VCaP (cell line): ENCODE measurements around the gene N4BP3.

ENCODE experiments used
- H3K27ac ChIP-seq: fragments of 450-650 bp; 2 replicates; pipeline ENCODE4 v1.5.1; 2017
- TF ChIP-seq, protein P1 (sequence below): fragments of 450-650 bp; conservative IDR thresholded peaks from 2 replicates; pipeline ENCODE4 v1.5.1; 2017; ENCODE audit warnings: mild to moderate bottlenecking, moderate library complexity

The N4BP3 gene

DNA sequence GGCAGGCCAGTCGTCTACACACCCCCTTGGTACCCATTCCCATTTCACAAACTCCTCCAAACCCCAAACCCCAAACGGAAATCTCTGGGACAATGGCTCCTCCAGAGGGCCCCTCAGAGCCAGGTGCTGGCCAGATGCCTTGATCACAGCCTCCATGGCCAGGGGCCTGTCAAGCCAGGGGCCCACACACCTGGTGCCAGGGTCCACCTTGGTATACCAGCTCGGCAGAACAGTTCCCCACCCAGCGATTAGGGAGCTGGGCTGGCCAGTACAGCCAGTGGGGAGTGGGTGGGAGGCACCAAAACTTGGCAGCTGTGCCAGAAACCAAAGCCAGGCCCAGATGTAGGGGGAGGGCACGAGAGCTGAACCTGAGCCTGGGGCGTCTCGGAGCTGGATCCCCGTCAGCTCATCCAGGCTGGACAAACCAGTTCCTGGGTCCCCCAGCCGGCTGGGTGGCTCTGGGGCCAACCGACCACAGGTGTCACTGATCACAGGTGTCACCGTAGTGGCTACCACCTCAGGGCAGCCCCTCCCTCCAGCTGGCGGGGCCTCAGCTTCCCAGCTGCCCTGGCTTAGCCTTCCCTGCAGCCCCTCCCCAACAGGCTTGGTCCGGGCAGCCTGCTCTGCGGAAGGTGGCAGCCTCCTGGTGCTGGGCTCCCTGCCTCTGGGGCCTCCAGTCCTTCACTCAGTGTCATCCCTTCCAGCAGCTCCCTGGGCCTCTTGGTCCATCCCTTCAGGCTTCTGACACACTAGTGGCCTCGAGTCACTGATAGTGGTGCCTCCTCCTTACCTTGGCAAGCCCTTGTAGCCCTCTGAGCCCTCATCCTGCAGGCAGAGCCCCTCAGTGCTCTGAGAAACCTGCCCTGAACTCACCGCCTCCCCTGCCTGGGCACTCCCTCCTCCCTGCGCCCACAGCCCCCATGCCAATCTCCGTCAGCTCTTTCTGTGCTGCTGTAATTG, 10.9 kb downstream of the N4BP3 start:
- TF ChIP-seq, protein P1, sequence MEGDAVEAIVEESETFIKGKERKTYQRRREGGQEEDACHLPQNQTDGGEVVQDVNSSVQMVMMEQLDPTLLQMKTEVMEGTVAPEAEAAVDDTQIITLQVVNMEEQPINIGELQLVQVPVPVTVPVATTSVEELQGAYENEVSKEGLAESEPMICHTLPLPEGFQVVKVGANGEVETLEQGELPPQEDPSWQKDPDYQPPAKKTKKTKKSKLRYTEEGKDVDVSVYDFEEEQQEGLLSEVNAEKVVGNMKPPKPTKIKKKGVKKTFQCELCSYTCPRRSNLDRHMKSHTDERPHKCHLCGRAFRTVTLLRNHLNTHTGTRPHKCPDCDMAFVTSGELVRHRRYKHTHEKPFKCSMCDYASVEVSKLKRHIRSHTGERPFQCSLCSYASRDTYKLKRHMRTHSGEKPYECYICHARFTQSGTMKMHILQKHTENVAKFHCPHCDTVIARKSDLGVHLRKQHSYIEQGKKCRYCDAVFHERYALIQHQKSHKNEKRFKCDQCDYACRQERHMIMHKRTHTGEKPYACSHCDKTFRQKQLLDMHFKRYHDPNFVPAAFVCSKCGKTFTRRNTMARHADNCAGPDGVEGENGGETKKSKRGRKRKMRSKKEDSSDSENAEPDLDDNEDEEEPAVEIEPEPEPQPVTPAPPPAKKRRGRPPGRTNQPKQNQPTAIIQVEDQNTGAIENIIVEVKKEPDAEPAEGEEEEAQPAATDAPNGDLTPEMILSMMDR: no peak
- H3K27ac ChIP-seq: no peak overlapping the region

- no peak overlapping the region for H3K27ac ChIP-seq
- TF ChIP-seq, protein P1: no peak
These were observed 12.0 kb downstream of the N4BP3 start for GRCh38 chr5:178125253-178125906.

DNA sequence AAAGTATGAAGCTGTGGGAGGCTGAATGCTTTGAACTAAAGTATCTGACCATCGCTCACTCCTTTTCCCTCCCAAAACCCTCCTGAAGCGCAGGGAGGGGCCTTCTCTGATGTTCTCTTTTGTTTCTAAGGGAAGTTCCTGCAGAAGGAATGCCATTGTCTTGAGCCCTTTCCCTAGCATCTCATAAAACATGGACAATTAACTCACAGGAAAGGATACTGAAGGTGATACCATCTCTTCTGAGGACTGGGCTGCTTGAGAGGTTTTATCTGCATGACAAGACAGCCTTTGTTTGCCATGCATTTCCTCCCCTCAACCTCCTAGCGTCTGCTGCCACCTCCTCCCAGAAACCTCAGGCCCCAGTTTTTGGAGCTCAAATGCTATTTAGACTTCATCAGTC, 13.2 kb downstream of the N4BP3 start:
- peak overlapping the region; percentile 51 for H3K27ac ChIP-seq
- TF ChIP-seq, protein P1: no peak

DNA sequence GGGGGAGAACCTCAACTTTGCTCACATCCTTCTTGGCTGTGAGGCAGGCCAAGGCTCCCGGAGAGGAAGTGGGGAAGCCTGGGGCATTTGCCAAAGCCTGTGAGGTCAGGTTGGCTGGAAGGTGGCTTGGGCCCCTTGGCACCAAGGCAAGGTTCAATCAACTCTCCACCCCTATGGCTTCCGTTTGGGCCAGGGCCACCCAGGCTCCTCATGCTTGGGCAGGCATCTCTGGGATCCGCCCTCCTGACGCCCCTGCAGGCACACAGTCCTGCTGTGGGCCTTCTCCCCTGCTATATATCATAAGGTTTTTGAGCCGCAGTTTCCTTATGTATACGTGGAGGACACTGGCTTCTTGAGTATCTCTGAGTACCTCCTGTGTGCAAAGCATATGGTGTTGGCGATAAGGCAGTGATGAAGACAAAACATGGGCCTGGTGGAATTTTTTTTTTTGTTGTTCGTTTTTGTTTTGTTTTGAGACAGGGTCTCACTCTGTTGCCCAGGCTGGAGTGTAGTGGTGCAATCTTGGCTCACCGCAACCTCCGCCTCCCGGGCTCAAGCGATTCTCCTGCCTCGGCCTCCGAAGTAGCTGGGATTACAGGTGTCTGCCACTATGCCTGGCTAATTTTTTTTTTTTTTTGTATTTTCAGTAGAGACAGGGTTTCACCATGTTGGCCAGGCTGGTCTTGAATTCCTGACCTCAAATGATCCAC, 14.1 kb downstream of the N4BP3 start:
- peak overlapping the region; percentile 51 for H3K27ac ChIP-seq

GRCh38 chr5:178129296-178129695, 16.0 kb downstream of the N4BP3 start:
- TF ChIP-seq, protein P1: no peak
- peak overlapping the region; percentile 98 for H3K27ac ChIP-seq

GRCh38 chr5:178130234-178130575, 16.9 kb downstream of the N4BP3 start:
- H3K27ac ChIP-seq: peak overlapping the region; percentile 98

DNA sequence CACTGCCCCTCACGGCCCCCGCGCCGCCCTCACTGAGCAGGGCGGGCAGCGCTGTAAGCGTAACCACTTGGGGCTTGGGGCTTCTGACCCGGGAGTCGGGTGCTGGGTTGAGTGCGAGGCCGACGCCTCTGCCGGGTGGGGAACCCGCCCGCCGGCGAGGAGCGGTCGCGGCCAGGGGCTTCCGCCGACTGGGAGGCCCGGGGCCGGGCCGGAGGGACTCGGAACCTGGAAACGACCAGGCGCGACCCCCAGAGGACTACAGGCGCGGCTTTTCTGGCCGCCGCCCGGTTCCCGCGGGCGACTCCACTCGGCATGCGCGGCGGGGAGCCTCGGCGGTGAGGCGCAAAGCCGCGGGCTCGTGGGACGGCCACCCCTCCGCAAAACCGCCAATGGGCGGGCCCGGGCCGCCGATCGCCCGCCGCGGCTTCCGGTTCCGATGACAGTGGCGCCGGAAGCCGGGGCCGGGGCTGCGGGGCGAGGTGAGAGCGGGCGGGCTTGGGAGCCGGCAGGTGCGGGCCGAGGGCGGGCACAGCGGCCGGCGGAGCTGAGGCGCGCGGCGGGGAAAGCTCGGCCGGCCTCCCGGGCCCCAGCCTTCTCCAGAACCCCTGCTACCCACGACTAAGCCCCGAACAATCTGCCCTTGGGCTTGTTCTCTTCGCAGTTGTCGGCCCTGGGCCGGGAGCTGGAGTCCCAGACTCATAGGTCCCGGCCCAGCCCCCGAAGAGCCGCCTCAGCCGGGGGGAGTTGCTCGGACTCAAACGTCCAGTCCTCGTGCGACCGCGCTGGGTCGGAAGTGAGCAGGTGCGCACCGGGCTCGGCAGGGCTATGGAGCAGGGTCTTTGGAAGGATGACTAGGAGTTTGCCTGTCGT, 17.5 kb downstream of the N4BP3 start, which contains the start of gene RMND5B:
Gene RMND5B, plus strand, starts transcription at position 439 of the 870 bp plus-strand sequence. CDS start 7,106 bp downstream, outside the sequence.
- peak within 1 kb of the TSS; percentile 98 for H3K27ac ChIP-seq
- TF ChIP-seq, protein P1: no peak
